Measurements from ENCODE around the gene TARS1.
"Not testable (repeated sequence)": the region's sequence is repeated elsewhere in the genome, so short reads cannot be mapped to it uniquely, and the experiment has no call there.

The TARS1 gene

GRCh38 chr5:33440482-33441240, at the start of gene TARS1:
TSS of gene TARS1 (plus strand) at chr5:33440965. CDS start at chr5:33441087, 122 bp downstream.
- DNase-seq = peak; percentile 96

DNA sequence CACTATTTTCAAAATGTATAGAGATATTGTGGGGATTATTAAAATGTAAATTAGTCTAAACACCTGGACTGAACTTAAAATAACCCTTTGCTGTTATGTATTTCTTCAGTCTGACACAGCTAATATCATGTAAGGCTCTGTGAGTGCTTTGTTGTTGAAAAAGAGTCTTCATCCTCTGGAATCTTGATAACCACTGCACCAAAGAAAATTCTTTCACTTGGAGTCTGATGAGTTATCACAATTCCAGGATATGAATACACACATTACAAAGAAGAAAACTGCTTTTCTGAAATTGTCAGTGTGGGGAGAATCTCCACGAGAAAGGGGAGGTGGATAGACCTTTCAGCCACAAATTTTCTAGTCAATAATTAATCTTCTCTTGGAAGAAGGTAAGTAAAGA, 42.3 kb upstream of the TARS1 start:
- DNase-seq = no peak

- no peak for DNase-seq
Measured at GRCh38 chr5:33400675-33401074, 40.1 kb upstream of the TARS1 start.

DNA sequence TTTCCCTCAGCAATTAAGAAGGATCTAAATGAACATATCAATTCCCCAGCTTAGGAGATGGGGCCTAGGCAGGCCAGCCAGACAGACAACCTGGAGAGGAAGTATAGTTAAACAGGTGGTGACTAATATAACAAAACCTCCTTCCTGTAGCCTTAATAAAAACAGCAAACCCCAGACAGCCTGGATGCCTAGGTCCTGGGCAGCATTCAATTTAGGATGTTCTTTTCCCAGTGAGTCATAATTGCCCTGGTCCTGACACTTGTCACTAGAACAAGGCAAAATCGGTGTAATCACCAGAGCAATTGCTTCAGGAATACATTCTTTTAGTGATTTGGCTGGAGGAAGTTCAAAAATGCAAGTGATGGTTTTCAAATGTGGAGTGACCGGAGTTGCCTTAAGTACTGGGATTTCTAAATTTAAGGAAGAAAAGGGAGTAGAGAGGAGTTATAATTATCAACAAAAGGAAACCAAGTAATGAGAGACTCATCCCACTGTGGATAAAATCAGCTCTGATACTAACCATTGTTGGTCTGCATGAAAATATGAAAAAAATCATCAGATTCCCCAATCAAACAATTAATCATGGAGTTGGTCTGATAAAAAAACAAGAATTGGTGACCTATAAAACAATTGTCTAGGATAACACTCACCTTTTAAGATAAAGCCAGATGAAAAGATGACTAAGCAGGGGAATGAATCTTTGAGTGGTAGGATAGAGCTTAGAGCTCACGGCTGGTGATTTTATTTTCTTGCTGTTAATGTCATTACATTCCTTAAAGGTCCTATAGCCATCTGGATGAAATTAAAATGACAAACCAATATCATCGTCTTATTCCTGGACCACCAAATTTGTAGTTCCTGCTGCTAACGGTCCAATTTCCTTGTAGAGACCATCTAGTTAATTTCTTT, 39.0 kb upstream of the TARS1 start:
- no peak for DNase-seq

DNA sequence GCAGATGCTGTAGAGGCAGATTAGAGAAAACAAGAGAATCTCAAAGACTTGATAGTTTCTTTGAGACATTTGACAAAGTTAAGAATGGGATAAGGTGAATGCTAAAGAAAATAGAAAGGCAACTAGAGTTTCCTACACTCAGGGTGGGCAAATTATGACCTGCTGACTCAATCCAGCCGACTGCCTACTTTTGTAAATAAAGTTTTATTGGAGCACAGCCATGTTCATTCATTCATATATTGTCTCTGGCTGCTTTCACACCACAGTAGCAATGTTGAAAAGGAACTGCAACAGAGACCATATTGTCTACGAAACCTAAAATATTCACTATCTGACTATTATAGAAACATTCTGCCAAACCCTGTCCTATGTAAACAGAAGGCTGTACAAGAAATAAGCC, 37.6 kb upstream of the TARS1 start:
- no peak for DNase-seq

DNA sequence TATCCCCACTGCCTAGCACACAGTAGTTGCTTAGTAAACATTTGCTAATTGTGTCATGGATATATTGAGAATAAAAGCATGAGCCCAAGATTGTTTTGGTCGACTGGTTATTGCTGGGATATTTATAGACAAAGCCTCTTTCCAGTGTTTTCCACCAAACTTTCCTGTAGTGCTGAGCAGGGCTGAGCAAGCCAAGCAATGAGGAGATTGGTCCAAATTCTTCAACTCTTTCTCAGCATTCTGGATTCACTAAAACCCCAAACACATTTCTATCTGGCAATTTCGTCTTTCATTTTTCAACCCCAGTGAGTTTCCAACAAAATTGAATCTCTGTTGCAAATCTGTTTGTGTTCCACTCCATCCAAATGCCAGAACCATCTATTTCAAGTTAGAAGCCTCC, 31.9 kb upstream of the TARS1 start:
- no peak for DNase-seq

- no peak for DNase-seq
Measured at GRCh38 chr5:33409435-33410170, 31.2 kb upstream of the TARS1 start.

DNA sequence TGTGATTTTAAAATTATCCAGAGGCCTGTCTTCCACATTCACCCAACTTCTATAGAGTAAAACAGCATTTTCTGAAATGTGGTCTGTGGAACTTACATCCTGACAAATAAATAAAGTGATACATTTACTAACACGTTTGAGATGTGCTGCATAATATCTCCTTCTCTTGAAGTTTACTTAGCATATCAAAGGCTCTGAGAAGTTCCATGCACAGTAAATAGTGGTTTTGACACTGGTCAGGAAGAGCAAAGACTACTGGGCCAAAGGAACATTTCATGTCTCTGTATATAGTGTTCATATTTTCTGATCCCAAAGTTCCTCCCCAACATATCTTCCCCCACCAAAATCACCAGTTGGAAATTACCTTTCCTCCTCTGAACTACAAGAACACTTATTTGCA, 30.5 kb upstream of the TARS1 start:
- no peak for DNase-seq

DNA sequence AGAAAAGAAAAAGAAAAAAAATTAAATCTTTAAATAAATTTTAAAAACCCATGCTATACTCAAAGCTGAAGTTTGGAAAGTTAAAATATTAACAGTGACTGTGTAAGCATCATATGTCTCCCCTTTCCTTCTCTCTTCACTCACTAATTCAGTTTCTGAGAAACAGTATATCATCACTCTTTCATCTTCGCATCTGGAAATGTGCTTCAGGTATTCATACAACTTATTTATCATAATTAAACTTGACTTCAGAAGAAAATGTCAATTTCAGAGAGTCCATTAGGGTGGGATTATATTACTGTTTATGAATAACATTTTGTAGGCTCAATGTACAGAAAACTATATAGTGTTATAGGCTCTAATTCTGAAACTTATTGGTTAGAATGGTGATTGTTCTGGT, 29.3 kb upstream of the TARS1 start:
- no peak for DNase-seq

GRCh38 chr5:33415811-33416354, 24.9 kb upstream of the TARS1 start:
- no peak for DNase-seq

GRCh38 chr5:33417632-33418031, 23.1 kb upstream of the TARS1 start:
- no peak for DNase-seq

DNA sequence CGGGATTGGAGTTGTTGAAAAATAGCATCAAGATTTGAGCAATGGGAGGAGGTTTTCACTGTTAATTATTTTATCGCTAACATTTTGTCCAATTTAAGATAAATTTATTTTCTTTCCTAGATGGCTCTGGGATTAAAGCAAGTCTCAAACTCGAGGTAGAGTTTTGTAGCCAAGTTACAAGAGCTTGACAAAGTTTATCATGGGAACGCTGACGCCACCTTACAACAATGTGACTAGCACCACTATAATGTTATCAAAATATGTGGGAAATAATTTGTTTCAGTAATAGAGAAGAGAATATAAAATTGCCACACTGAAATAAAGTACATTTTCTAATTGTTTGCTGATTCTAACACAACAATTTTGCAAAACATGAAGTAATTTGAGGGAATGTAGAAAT, 19.8 kb upstream of the TARS1 start:
- no peak for DNase-seq

- DNase-seq = no peak
Measured at GRCh38 chr5:33422191-33422590, 18.6 kb upstream of the TARS1 start.

DNA sequence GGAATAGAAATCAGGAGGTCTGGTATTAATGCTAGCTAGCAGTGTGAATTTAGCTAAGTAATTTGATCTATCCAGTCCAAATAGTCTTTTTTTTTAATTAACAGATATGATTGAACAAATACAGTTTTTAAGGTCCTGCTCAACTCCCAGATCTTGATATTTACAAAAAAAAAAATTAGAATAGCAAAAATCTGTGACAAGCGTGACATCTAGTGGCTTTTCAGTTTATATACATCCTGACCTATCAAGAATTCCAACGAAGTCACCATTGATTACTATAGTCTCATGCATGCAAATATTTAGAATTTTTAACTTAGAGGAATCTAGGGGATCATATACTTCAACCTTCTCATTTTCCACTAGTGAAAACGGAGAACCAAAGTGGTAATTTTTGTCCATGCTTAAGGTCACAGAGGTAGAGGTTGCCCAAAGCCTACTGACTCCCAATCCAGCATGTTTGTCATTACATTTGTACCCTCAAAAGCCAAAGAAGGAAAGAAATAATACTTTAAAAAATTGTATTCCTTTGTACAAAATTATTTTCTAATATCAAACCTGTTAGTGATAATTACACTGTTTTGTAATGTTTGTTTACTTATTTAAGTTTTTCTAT, 17.6 kb upstream of the TARS1 start:
- DNase-seq = no peak

DNA sequence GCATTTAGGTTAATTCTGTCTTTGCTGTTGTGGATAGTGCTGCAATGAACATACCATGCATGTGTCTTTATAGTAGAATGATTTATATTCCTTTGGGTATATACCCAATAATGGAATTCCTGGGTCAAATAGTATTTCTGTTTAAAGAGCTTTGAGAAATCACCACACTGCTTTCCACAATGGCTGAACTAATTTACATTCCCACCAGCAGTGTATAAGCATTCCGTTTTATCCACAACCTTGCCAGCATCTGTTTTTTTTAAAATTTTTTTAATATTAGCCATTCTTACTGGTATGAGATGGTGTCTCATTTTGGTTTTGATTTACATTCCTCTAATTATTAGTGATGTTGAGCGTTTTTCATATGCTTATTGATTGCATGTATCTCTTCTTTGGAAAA, 15.5 kb upstream of the TARS1 start:
- DNase-seq = no peak

DNA sequence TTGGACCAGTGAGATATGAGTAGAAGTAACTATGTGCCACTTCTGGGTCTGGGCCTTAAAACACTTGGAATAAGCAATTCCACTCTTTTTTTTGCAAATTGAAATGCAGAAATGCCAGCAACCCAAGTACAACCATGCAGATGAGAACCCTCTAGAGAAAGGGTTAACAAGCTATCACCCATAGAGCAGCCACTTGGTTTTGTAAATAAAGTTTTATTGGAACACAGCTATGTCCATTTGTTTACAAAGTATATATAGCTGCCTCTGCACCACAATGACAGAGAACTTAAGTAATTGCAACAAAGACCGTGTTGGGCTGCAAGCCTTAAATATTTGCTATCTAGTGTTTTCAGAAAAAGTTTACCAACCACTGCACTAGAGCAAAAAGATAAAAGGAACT, 9.8 kb upstream of the TARS1 start:
- DNase-seq = no peak

DNA sequence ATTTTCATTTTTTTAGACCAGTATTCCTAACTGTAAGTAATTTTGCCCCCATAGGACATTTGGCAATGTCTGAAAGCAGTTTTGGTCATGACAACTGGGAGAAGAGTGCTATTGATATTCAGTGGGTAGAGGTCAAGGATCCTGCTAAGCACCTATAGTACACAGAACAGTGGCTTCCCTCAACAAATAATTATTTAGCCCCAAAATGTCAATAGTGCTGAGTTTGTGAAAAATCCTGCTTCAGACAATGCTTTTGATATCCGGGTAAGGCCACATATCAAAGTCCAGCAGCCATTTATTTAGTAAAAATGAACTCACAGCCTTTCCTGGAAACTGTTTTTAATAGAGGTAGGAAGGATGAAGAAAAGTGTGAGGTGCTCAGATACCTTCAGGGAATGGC, 8.1 kb upstream of the TARS1 start:
- no peak for DNase-seq

GRCh38 chr5:33433303-33434240, 7.2 kb upstream of the TARS1 start:
- no peak for DNase-seq

GRCh38 chr5:33435893-33436490, 4.8 kb upstream of the TARS1 start:
- DNase-seq = not testable (repeated sequence)

GRCh38 chr5:33438996-33439395, 1.8 kb upstream of the TARS1 start:
- DNase-seq = no peak

- no peak for DNase-seq
Measured at GRCh38 chr5:33439905-33440481, 772 bp upstream of the TARS1 start.
